Measurements from ENCODE around the gene PDE4D. TPM values are rescaled to one million over a fixed set of nuclear protein-coding genes. Genes with fewer than 3 reads are reported as not detected.
A peak's percentile ranks its signal among the peaks of the same experiment; 100 is the strongest.
"Not testable (repeated sequence)": the region's sequence is repeated elsewhere in the genome, so short reads cannot be mapped to it uniquely, and the experiment has no call there.

PDE4D gene
- total RNA-seq, 1 donor from 2014 or later: 35.1 TPM

GRCh38 chr5:59607138-59607765 lies 286.3 kb downstream of the PDE4D start:
- ATAC-seq: no peak
- DNase-seq: no peak
- intact Hi-C loops (cut with micrococcal nuclease): no loop called here

GRCh38 chr5:59605915-59606314 lies 287.6 kb downstream of the PDE4D start:
- intact Hi-C loops (cut with micrococcal nuclease): no loop called here
- no peak for ATAC-seq
- DNase-seq: no peak

GRCh38 chr5:59604111-59604510 lies 289.4 kb downstream of the PDE4D start:
- intact Hi-C loops (cut with micrococcal nuclease): no loop called here
- DNase-seq (no peak), ATAC-seq (no peak)

GRCh38 chr5:59600998-59601397 lies 292.5 kb downstream of the PDE4D start:
- DNase-seq (no peak), ATAC-seq (no peak)
- intact Hi-C loops (cut with micrococcal nuclease): no loop called here

GRCh38 chr5:59600153-59600552 lies 293.4 kb downstream of the PDE4D start:
- intact Hi-C loops (cut with micrococcal nuclease): no loop called here
- DNase-seq (no peak), ATAC-seq (no peak)

GRCh38 chr5:59599729-59600128 lies 293.8 kb downstream of the PDE4D start:
- intact Hi-C loops (cut with micrococcal nuclease): no loop called here
- DNase-seq (no peak), ATAC-seq (no peak)

GRCh38 chr5:59598547-59598874 lies 295.0 kb downstream of the PDE4D start:
- DNase-seq (no peak), ATAC-seq (no peak)
- intact Hi-C loops (cut with micrococcal nuclease): no loop called here

- intact Hi-C loops (cut with micrococcal nuclease): no loop called here
- ATAC-seq: no peak
- DNase-seq: no peak
These were observed 295.6 kb downstream of the PDE4D start for GRCh38 chr5:59597690-59598546.

- intact Hi-C loops (cut with micrococcal nuclease): no loop called here
- DNase-seq (no peak), ATAC-seq (no peak)
These were observed 296.8 kb downstream of the PDE4D start for GRCh38 chr5:59596586-59597350.

- DNase-seq; ATAC-seq; intact Hi-C loops (cut with micrococcal nuclease): not testable (repeated sequence)
These were observed 299.4 kb downstream of the PDE4D start for GRCh38 chr5:59594118-59594517.

GRCh38 chr5:59593439-59594007 lies 300.0 kb downstream of the PDE4D start:
- DNase-seq (no peak), ATAC-seq (no peak)
- intact Hi-C loops (cut with micrococcal nuclease): no loop called here

GRCh38 chr5:59592101-59592500 lies 301.4 kb downstream of the PDE4D start:
- no peak for DNase-seq
- intact Hi-C loops (cut with micrococcal nuclease): no loop called here
- ATAC-seq: no peak

GRCh38 chr5:59591162-59591561 lies 302.4 kb downstream of the PDE4D start:
- intact Hi-C loops (cut with micrococcal nuclease): no loop called here
- DNase-seq (no peak), ATAC-seq (no peak)

- intact Hi-C loops (cut with micrococcal nuclease): no loop called here
- ATAC-seq (no peak), DNase-seq (no peak)
These were observed 304.6 kb downstream of the PDE4D start for GRCh38 chr5:59588922-59589321.

GRCh38 chr5:59587489-59588337 lies 305.8 kb downstream of the PDE4D start:
- ATAC-seq (peak; percentile 97), DNase-seq (peak; percentile 62)
- intact Hi-C loops (cut with micrococcal nuclease): no loop called here

GRCh38 chr5:59586841-59587240 lies 306.7 kb downstream of the PDE4D start:
- ATAC-seq: no peak
- intact Hi-C loops (cut with micrococcal nuclease): no loop called here

GRCh38 chr5:59584858-59585846 lies 308.4 kb downstream of the PDE4D start:
- DNase-seq (no peak), ATAC-seq (no peak)
- intact Hi-C loops (cut with micrococcal nuclease): no loop called here

More at GRCh38 chr5:59586841-59587240, 306.7 kb downstream of the PDE4D start:
- DNase-seq: no peak

Measured in left ventricle myocardium superior (tissue), 1 donor.